ENCODE results near the gene CERS2. TPM values are rescaled to one million over a fixed set of nuclear protein-coding genes. Genes with fewer than 3 reads are reported as not detected.
A peak's percentile ranks its signal among the peaks of the same experiment; 100 is the strongest.

Gene CERS2
- total RNA-seq, 1 donor from 2014 or later: 96.1 TPM

GRCh38 chr1:150928286-150928685 lies 46.3 kb downstream of the CERS2 start:
- H3K4me3 ChIP-seq (ENCODE audit: low read depth, low read length): no peak overlapping the region
- no peak for DNase-seq (ENCODE audit: low read depth)
- TF ChIP-seq CTCF (conservative IDR thresholded peaks at IDR 0.05; ENCODE audit: low read depth, low read length): no peak

- H3K4me3 ChIP-seq (ENCODE audit: low read depth, low read length): no peak overlapping the region
- no peak for TF ChIP-seq CTCF (conservative IDR thresholded peaks at IDR 0.05; ENCODE audit: low read depth, low read length)
- DNase-seq (ENCODE audit: low read depth): no peak
Measured at GRCh38 chr1:150927624-150928023, 47.0 kb downstream of the CERS2 start.

- peak within 1 kb of the TSS; percentile 92 for H3K4me3 ChIP-seq (ENCODE audit: low read depth, low read length)
- DNase-seq (ENCODE audit: low read depth): peak; percentile 64
- peak; percentile 23 for TF ChIP-seq CTCF (conservative IDR thresholded peaks at IDR 0.05; ENCODE audit: low read depth, low read length)
Measured at GRCh38 chr1:150926097-150926741, 48.4 kb downstream of the CERS2 start, which contains the start of gene SETDB1. Gene SETDB1 (plus strand): TSS chr1:150926363. CDS start chr1:150927715, 1,352 bp downstream.

GRCh38 chr1:150925080-150925479 lies 49.6 kb downstream of the CERS2 start:
- DNase-seq (ENCODE audit: low read depth): no peak
- no peak overlapping the region for H3K4me3 ChIP-seq (ENCODE audit: low read depth, low read length)
- no peak for TF ChIP-seq CTCF (conservative IDR thresholded peaks at IDR 0.05; ENCODE audit: low read depth, low read length)

- peak; percentile 88 for TF ChIP-seq CTCF (conservative IDR thresholded peaks at IDR 0.05; ENCODE audit: low read depth, low read length)
- DNase-seq (ENCODE audit: low read depth): peak; percentile 76
- H3K4me3 ChIP-seq (ENCODE audit: low read depth, low read length): no peak overlapping the region
Measured at GRCh38 chr1:150922519-150922975, 52.1 kb downstream of the CERS2 start.

GRCh38 chr1:150917387-150917786 lies 57.2 kb downstream of the CERS2 start:
- H3K4me3 ChIP-seq (ENCODE audit: low read depth, low read length): no peak overlapping the region
- TF ChIP-seq CTCF (conservative IDR thresholded peaks at IDR 0.05; ENCODE audit: low read depth, low read length): no peak
- DNase-seq (ENCODE audit: low read depth): no peak

Other genes starting within 250 kb of the CERS2 start
- gene CTSS, start 209.1 kb downstream of the CERS2 start, total RNA-seq: 4.4 and 21.3 TPM in 2 replicates
- 0.43 and 2.0 TPM in 2 replicates for gene CTSK, start 166.6 kb downstream of the CERS2 start, total RNA-seq
- 13.9 and 22.2 TPM in 2 replicates for gene ARNT, start 98.2 kb downstream of the CERS2 start, total RNA-seq
- not detected in 2 replicates for gene CTXND2, start 87.7 kb downstream of the CERS2 start, total RNA-seq
- 20.6 and 26.4 TPM in 2 replicates for gene SETDB1, start 48.5 kb downstream of the CERS2 start, total RNA-seq
- 0.12 and 1.2 TPM in 2 replicates for gene ANXA9, start 7.5 kb upstream of the CERS2 start, total RNA-seq
- 13.0 and 14.6 TPM in 2 replicates for gene MINDY1, start 32.1 kb upstream of the CERS2 start, total RNA-seq
- gene PRUNE1, start 33.6 kb upstream of the CERS2 start, total RNA-seq: 14.8 and 15.2 TPM in 2 replicates
- 0.14 TPM in 1 of 2 replicates, not detected in the other for gene BNIPL, start 61.8 kb upstream of the CERS2 start, total RNA-seq
- gene C1orf56, start 72.9 kb upstream of the CERS2 start, total RNA-seq: 3.0 and 3.1 TPM in 2 replicates
- gene CDC42SE1, start 84.8 kb upstream of the CERS2 start, total RNA-seq: 85.4 and 94.8 TPM in 2 replicates
- 19.0 and 27.6 TPM in 2 replicates for gene MLLT11, start 85.6 kb upstream of the CERS2 start, total RNA-seq
- 5.4 and 6.1 TPM in 2 replicates for gene GABPB2, start 95.9 kb upstream of the CERS2 start, total RNA-seq
- 2.2 and 6.0 TPM in 2 replicates for gene SEMA6C, start 171.8 kb upstream of the CERS2 start, total RNA-seq
- not detected in 2 replicates for gene TNFAIP8L2, start 181.8 kb upstream of the CERS2 start, total RNA-seq
- gene LYSMD1, start 191.1 kb upstream of the CERS2 start, total RNA-seq: 4.5 and 7.2 TPM in 2 replicates
- 44.9 and 47.8 TPM in 2 replicates for gene SCNM1, start 191.3 kb upstream of the CERS2 start, total RNA-seq
- 0.46 TPM in 1 of 2 replicates, not detected in the other for gene TMOD4, start 201.1 kb upstream of the CERS2 start, total RNA-seq
- gene VPS72, start 215.4 kb upstream of the CERS2 start, total RNA-seq: 68.6 and 87.0 TPM in 2 replicates
- 62.1 and 68.9 TPM in 2 replicates for gene PIP5K1A, start 223.7 kb upstream of the CERS2 start, total RNA-seq

All from epithelial cell of proximal tubule (primary cell).